ENCODE measurements around the gene LCMT2.
A peak's percentile ranks its signal among the peaks of the same experiment; 100 is the strongest.
"Not testable (repeated sequence)": the region's sequence is repeated elsewhere in the genome, so short reads cannot be mapped to it uniquely, and the experiment has no call there.

The LCMT2 gene

GRCh38 chr15:43316016-43316970 lies 14.1 kb downstream of the LCMT2 start:
- DNase-seq (ENCODE audit: low spot score): no peak

GRCh38 chr15:43314171-43314570 lies 16.2 kb downstream of the LCMT2 start:
- no peak for DNase-seq (ENCODE audit: low spot score)

- no peak for DNase-seq (ENCODE audit: low spot score)
Measured at GRCh38 chr15:43312378-43312777, 18.0 kb downstream of the LCMT2 start.

- DNase-seq (ENCODE audit: low spot score): no peak
Measured at GRCh38 chr15:43302205-43302817, 28.1 kb downstream of the LCMT2 start, which contains the start of gene TGM7. Gene TGM7 (minus strand): TSS chr15:43302255.

- no peak for DNase-seq (ENCODE audit: low spot score)
Measured at GRCh38 chr15:43299884-43300283, 30.5 kb downstream of the LCMT2 start.

- DNase-seq (ENCODE audit: low spot score): no peak
Measured at GRCh38 chr15:43299411-43299810, 31.0 kb downstream of the LCMT2 start.

- no peak for DNase-seq (ENCODE audit: low spot score)
Measured at GRCh38 chr15:43294091-43294706, 36.2 kb downstream of the LCMT2 start.

- no peak for DNase-seq (ENCODE audit: low spot score)
Measured at GRCh38 chr15:43293432-43293831, 36.9 kb downstream of the LCMT2 start.

- DNase-seq (ENCODE audit: low spot score): no peak
Measured at GRCh38 chr15:43292375-43293078, 37.8 kb downstream of the LCMT2 start.

- DNase-seq (ENCODE audit: low spot score): not testable (repeated sequence)
Measured at GRCh38 chr15:43289656-43290055, 40.7 kb downstream of the LCMT2 start.

- no peak for DNase-seq (ENCODE audit: low spot score)
Measured at GRCh38 chr15:43287254-43287653, 43.1 kb downstream of the LCMT2 start.

GRCh38 chr15:43286074-43286473 lies 44.3 kb downstream of the LCMT2 start:
- no peak for DNase-seq (ENCODE audit: low spot score)

- DNase-seq (ENCODE audit: low spot score): peak; percentile 66
Measured at GRCh38 chr15:43285609-43286037, 44.8 kb downstream of the LCMT2 start.

- DNase-seq (ENCODE audit: low spot score): no peak
Measured at GRCh38 chr15:43283526-43283925, 46.8 kb downstream of the LCMT2 start.

GRCh38 chr15:43281926-43282602 lies 48.3 kb downstream of the LCMT2 start:
- DNase-seq (ENCODE audit: low spot score): no peak

GRCh38 chr15:43280996-43281395 lies 49.4 kb downstream of the LCMT2 start:
- no peak for DNase-seq (ENCODE audit: low spot score)

- no peak for DNase-seq (ENCODE audit: low spot score)
Measured at GRCh38 chr15:43279496-43279895, 50.9 kb downstream of the LCMT2 start.

GRCh38 chr15:43278869-43279268 lies 51.5 kb downstream of the LCMT2 start:
- DNase-seq (ENCODE audit: low spot score): no peak

GRCh38 chr15:43277901-43278300 lies 52.5 kb downstream of the LCMT2 start:
- no peak for DNase-seq (ENCODE audit: low spot score)

- no peak for DNase-seq (ENCODE audit: low spot score)
Measured at GRCh38 chr15:43277231-43277823, 53.0 kb downstream of the LCMT2 start.

- no peak for DNase-seq (ENCODE audit: low spot score)
Measured at GRCh38 chr15:43276563-43277200, 53.7 kb downstream of the LCMT2 start.

All from CD4-positive, alpha-beta T cell treated with Interleukin-15 for 4 hours (primary cell).